22Rv1 (cell line): ENCODE measurements around the gene RHBDL3.
"Not testable (repeated sequence)": the region's sequence is repeated elsewhere in the genome, so short reads cannot be mapped to it uniquely, and the experiment has no call there.

Source experiments
- H3K27ac ChIP-seq: fragments of 450-650 bp; 2 replicates; pipeline ENCODE4 v1.5.1; 2017
- ZFX ChIP-seq: fragments of 450-650 bp; IDR thresholded peaks from 2 replicates; pipeline ENCODE4 v1.6.1; 2017; ENCODE audit warnings: antibody characterized with exemption, borderline replicate concordance
- TF ChIP-seq, protein P1 (sequence below): fragments of 450-650 bp; IDR thresholded peaks from 2 replicates; pipeline ENCODE4 v1.5.1; 2017; ENCODE audit warnings: mild to moderate bottlenecking

The RHBDL3 gene

DNA sequence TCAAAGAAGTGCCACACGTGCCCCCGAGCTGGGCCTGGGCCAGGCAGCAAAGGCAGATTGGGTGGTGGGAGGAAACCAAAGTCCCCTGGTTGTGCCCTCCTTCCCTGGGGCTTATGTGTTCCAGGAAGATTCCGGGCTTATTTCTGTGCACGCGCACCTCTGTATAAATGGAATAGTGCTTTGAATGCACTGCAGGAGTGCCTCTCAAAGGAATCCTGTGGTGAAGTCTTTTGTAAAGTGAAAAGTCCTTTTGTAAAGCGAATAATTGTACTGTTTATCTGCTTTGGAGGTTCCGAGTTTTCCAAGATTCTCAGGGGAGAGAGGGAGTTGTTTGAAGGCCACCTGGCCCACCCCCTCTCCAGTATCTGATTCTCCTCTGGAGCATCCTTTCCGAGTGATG, 49.5 kb downstream of the RHBDL3 start:
- TF ChIP-seq, protein P1, sequence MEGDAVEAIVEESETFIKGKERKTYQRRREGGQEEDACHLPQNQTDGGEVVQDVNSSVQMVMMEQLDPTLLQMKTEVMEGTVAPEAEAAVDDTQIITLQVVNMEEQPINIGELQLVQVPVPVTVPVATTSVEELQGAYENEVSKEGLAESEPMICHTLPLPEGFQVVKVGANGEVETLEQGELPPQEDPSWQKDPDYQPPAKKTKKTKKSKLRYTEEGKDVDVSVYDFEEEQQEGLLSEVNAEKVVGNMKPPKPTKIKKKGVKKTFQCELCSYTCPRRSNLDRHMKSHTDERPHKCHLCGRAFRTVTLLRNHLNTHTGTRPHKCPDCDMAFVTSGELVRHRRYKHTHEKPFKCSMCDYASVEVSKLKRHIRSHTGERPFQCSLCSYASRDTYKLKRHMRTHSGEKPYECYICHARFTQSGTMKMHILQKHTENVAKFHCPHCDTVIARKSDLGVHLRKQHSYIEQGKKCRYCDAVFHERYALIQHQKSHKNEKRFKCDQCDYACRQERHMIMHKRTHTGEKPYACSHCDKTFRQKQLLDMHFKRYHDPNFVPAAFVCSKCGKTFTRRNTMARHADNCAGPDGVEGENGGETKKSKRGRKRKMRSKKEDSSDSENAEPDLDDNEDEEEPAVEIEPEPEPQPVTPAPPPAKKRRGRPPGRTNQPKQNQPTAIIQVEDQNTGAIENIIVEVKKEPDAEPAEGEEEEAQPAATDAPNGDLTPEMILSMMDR = no peak
- no peak for TF ChIP-seq ZFX
- H3K27ac ChIP-seq = no peak overlapping the region

DNA sequence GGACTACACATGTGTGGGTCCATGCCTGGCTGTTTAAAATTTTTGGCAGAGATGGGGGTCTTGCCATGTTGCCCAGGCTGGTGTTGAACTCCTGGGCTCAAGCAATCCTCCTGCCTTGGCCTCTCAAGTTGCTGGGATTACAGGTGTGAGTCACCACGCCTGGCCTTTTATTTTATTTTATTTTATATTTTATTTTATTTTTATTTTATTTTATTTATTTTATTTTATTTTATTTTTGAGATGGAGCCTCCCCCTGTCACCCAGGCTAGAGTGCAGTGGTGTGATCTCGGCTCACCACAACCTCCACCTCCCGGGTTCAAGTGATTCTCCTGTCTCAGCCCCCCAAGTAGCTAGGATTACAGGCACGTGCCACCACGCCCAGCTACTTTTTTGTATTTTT, 51.0 kb downstream of the RHBDL3 start:
- H3K27ac ChIP-seq = not testable (repeated sequence)

DNA sequence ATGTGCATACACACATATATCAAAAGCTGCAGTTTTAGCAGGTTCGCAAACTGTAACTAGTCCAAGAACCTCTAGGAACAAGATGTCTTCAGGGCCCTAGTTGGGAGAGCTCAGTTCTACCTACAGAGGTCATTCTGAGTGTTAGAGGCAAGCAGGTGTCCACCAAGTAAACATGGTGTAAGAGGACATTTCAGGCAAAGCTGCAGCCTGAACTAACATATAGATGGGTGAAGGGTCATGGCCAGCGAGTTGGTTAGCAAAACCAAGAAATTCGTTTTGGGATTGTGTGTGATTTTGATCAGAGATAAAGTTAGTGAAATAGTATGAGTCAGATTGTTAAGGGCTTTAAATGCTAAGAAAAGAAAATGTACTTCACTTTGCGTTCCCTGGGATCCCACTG, 51.7 kb downstream of the RHBDL3 start:
- no peak for TF ChIP-seq ZFX
- TF ChIP-seq, protein P1 = no peak
- no peak overlapping the region for H3K27ac ChIP-seq

DNA sequence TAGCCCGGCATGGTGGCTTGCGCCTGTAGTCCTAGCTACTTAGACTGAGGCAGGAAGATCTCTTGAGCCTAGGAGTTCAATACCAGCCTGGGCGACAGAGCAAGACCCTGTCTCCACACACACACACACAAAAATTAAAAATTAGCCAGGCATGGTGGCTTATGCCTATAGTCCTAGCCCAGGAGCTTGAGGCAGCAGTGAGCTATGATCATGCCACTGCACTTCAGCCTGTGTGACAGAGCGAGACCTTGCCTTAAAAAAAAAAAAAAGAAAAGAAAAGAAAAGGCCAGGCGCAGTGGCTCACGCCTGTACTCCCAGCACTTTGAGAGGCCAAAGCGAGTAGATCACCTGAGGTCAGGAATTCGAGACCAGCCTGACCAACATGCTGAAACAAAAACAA, 52.4 kb downstream of the RHBDL3 start:
- H3K27ac ChIP-seq = no peak overlapping the region
- TF ChIP-seq ZFX = no peak
- TF ChIP-seq, protein P1 = no peak

DNA sequence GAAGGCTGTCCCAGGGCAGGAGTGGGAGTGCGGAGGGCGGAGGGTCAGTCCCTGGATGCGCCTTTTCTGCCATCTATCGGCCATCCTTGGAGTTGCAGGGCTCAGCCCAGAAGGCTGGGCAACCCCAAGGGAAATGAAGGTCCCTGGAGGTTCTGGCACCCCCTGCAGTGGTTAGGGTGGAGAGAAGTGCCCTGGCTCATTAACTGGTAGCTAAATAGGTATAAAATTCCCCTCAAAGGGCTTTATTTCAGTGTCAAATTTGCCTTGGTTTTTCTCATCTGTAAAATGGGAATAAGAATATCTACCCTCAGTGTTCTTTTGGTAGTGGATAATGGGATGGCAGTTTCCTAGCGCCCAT, 53.9 kb downstream of the RHBDL3 start:
- no peak overlapping the region for H3K27ac ChIP-seq
- no peak for TF ChIP-seq ZFX
- TF ChIP-seq, protein P1 = peak; percentile 97

DNA sequence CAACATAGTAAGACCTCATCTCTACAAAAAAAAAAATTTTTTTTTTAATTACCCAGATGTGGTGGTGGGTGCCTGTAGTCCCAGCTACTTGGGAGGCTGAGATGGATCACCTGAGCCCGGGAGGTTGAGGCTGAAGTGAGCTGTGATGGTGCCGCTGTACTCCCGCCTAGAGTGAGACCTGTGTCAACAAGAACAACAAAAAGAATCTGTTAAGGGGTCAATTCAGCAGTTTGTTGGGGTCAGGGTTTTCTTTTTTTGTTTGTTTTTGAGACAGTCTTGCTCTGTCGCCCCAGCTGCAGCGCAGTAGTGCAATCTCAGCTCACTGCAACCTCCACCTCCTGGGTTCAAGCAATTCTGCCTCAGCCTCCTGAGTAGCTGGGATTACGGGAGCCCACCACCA, 54.4 kb downstream of the RHBDL3 start:
- H3K27ac ChIP-seq = not testable (repeated sequence)

DNA sequence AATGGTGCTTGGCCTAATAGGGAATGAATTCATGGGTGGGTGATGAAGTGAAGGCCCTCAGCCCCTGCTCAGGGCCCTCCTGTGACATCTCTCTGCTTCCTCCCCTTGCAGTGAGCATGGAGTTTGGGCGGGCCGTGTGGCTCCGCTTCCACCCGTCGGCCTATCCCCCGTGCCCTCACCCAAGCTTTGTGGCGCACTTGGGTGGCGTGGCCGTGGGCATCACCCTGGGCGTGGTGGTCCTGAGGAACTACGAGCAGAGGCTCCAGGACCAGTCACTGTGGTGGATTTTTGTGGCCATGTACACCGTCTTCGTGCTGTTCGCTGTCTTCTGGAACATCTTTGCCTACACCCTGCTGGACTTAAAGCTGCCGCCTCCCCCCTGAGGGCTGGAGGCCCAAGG, 55.2 kb downstream of the RHBDL3 start:
- TF ChIP-seq, protein P1 = no peak
- TF ChIP-seq ZFX = no peak
- H3K27ac ChIP-seq = no peak overlapping the region

DNA sequence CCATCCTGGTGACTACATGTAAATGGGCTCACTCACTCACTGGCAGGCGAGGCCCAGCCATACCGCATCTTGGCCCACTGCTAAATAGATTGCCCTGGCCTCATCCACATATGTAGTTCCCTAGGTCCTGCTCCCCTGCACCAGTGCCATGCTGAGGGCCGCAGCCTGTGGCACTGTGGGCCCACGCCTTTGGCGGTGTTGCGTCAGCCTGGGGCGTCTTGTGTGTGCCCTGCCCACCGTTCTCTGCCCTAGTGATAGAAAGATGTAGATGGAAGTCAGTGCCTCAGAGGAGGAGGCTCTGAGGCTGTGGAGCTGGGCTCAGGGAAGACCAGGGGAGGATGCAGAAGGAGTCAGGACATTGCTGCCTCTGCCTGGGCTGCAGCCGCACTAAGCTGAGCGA, 57.4 kb downstream of the RHBDL3 start:
- no peak overlapping the region for H3K27ac ChIP-seq

More for the DNA sequence above, 57.4 kb downstream of the RHBDL3 start:
- TF ChIP-seq, protein P1 = no peak
- TF ChIP-seq ZFX = no peak
